Stomach (tissue), 4 donors: ENCODE results near the gene PRDM2.

Experiments used
- EP300 ChIP-seq: sonication (generic); formaldehyde crosslinking; IDR thresholded peaks from one replicate; pipeline ENCODE4 v1.6.1; 2017; ENCODE audit warnings: antibody characterized with exemption
- POLR2A ChIP-seq, 4 donors: fragments of 450-650 bp; IDR thresholded peaks; one replicate each; pipeline ENCODE4 v1.6.1; 2016; ENCODE audit warnings: antibody characterized with exemption in 4 of 4, control low read depth in 2 of 4, mild to moderate bottlenecking in 1 of 4, moderate library complexity in 1 of 4
- POLR2AphosphoS5 ChIP-seq, 3 donors: sonication (generic); formaldehyde crosslinking; IDR thresholded peaks; one replicate each; pipeline ENCODE4 v1.6.1; 2016; ENCODE audit warnings: antibody characterized with exemption in 3 of 3
- TF ChIP-seq, protein P1 (sequence below), 7 experiments: fragments of 450-650 bp in 4 of 7; fragments of 200-600 bp in 3 of 7; sonication (generic) in 3 of 7; IDR thresholded peaks; one replicate each; pipeline ENCODE4 v1.5.1; 2016 to 2019; ENCODE audit warnings: antibody characterized with exemption in 7 of 7, control low read depth in 2 of 7, mild to moderate bottlenecking in 1 of 7

- TF ChIP-seq, protein P1, sequence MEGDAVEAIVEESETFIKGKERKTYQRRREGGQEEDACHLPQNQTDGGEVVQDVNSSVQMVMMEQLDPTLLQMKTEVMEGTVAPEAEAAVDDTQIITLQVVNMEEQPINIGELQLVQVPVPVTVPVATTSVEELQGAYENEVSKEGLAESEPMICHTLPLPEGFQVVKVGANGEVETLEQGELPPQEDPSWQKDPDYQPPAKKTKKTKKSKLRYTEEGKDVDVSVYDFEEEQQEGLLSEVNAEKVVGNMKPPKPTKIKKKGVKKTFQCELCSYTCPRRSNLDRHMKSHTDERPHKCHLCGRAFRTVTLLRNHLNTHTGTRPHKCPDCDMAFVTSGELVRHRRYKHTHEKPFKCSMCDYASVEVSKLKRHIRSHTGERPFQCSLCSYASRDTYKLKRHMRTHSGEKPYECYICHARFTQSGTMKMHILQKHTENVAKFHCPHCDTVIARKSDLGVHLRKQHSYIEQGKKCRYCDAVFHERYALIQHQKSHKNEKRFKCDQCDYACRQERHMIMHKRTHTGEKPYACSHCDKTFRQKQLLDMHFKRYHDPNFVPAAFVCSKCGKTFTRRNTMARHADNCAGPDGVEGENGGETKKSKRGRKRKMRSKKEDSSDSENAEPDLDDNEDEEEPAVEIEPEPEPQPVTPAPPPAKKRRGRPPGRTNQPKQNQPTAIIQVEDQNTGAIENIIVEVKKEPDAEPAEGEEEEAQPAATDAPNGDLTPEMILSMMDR (IDR thresholded peaks at IDR 0.05), result no peak
- TF ChIP-seq POLR2A (IDR thresholded peaks at IDR 0.05) (no peak), POLR2AphosphoS5 (IDR thresholded peaks at IDR 0.05) (no peak), EP300 (no peak)
Observed at GRCh38 chr1:13730291-13730690, 30.3 kb downstream of the PRDM2 start.
